GM13977 (cell line): ENCODE data around the gene LAMA4.

ENCODE experiments used
- DNase-seq: peaks from one replicate; pipeline ENCODE4 v3.0.0; 2012; ENCODE audit warnings: low spot score
- CTCF ChIP-seq: IDR thresholded peaks from 2 replicates; pipeline ENCODE4 v1.5.1; 2012; ENCODE audit warnings: mild to moderate bottlenecking, control low read depth; ENCODE audit not compliant: insufficient read depth; ENCODE audit errors: extremely low read depth, missing control alignments
- in situ Hi-C: fragments of 300-500 bp; cut with MboI; formaldehyde crosslinking; loops from one replicate; pipeline ENCODE4 v1.12.0; 2022; ENCODE audit warnings: low sequenced_read_pairs, low pct_unique_long_range_greater_than_20kb, mixed read lengths, inconsistent platforms; ENCODE audit not compliant: unreplicated experiment

Gene LAMA4

GRCh38 chr6:112225691-112226090 lies 28.7 kb downstream of the LAMA4 start:
- DNase-seq: no peak
- TF ChIP-seq CTCF: no peak
- in situ Hi-C loops: no loop called here

DNA sequence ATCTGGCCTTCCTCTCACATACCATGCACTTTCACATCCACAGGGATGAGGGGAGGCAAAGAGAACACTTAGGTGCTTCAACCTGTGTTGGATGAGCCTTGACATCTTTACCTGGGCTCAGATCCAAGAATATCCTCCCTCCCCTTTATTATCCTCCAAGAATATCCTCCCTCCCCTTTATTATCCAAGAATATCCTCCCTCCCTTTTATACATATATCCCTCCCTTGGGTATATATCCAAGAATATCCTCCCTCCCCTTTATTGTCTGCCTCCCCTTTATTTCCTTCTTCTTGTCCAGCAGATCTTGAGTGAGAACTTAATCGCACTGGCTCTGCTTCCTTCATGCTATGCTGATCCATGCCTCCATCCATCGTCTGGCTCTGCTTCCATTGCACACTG lies 30.3 kb downstream of the LAMA4 start:
- no peak for TF ChIP-seq CTCF
- DNase-seq: no peak
- in situ Hi-C loops: no loop called here

- TF ChIP-seq CTCF: no peak
- in situ Hi-C loops: no loop called here
- no peak for DNase-seq
Measured at GRCh38 chr6:112223070-112223861, 31.1 kb downstream of the LAMA4 start.

DNA sequence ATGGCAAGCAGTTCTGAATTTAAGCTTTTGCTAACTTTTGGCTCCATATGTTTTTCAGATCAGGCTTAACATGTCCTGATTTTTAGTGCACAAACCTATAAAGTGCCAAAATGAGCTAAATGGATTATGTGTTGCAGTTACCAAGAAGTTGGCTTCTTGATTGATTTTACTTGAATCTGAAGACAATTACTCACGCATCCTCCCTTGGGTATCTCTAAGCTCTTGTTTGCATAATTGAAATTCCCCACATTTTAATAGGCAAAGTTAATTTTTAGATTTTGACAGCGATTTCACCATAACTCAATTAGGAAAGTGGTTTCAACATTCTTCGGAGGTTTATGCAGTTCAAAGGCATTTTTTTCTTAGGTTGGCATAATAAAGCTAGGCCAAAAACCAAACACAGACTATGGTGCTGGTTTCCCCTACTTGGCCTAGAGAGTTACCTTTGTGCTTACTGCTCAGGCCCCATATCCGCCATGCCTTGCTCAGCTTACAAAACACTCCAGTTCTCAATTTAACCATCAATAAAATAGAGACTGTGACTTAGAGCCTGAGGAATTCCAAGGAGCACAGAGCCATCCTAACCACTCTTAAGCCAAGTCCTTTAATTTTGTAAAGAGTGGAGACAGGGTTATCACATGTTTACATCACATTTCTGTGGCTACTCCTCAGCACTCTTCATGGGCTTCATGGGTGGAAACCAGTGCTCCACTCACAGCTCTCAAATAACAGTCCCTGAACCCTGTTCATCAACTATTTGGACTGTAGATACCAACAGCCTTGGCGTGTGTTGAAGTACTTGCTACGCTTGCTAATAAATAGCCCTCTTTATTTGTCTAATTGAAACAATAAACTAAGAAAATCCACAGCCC lies 32.1 kb downstream of the LAMA4 start:
- no peak for TF ChIP-seq CTCF
- no peak for DNase-seq
- in situ Hi-C loops: no loop called here

GRCh38 chr6:112221561-112221960 lies 32.8 kb downstream of the LAMA4 start:
- in situ Hi-C loops: no loop called here
- no peak for DNase-seq
- no peak for TF ChIP-seq CTCF

GRCh38 chr6:112218563-112218962 lies 35.8 kb downstream of the LAMA4 start:
- in situ Hi-C loops: no loop called here
- no peak for DNase-seq
- no peak for TF ChIP-seq CTCF
